CMK (cell line): ENCODE results near the gene KCNIP1.
"Not testable (repeated sequence)": the region's sequence is repeated elsewhere in the genome, so short reads cannot be mapped to it uniquely, and the experiment has no call there.

Experiments
- DNase-seq: peaks from one replicate; pipeline ENCODE4 v3.0.0-alpha.2; 2010; ENCODE audit warnings: low read depth

Gene KCNIP1

GRCh38 chr5:170752257-170753215, 248.7 kb downstream of the KCNIP1 start:
- DNase-seq, result no peak

DNA sequence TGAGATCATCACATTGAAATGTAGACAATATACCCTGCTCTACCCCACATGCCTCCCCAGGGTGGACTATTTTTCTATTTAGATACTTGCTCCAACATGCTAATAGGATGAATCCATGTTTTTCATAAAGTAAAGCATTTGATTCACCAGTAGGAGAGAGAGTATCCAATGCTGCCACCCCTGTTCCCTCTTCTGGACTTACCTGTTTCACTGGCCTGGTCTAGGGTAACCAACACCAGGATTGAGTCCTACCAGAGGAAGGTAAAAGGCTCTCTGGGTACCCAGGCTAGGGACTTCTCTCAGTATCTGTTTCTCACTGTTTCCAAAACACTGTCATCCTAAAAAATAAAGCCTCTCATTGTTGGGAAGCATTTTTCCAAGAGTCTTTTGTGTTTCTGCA, 249.5 kb downstream of the KCNIP1 start:
- DNase-seq, result no peak

DNA sequence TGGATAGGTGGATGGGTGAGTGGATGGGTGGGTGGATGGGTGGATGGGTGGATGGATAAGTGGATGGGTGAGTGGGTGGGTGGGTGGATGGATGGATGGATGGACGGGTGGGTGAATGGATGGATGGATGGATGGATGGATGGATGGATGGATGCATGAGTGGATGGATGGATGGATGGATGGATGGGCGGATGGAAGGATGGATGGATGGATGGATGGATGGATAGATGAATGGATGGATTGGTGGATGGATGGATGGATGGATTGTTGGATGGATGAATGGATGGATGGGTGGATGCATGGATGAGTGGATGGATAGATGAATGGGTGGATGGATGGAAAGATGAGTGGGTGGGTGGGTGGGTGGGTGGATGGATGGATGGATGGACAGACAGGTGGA, 250.7 kb downstream of the KCNIP1 start:
- DNase-seq, result not testable (repeated sequence)

DNA sequence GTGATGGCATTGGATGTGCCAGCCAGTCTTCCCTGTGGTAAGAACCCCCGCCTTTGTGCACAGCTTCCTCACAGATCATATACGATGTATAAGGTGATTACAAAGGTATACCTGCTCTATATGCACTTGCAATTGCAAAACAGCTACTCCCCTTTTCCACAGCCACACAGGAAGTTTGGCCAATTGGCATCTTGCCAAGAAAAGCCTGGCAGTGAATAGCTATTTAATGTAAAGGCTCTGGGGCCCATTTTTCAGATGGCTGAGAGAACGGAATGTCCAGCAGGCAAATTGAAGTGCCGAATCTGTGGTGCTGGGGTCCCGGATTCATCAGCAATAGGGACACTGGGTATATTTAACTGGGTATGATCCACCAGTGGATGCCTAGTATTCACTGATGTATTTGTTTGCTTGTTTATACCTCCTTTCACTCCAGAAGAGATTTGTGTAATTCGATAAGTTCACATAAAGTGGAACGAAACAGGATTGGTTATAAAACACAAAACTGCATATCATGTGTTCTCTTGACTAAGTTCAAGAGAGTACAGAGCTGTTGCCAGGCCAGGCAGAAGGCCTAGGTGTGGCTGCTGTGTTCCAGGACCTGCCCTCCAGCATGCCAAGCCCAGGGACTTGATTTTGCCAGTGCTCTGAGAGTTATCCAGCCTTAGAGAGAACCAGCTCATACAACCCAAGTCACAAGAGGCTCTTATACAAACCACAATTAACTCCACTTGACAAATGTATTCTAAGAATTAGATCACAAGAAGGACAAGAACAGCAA, 252.0 kb downstream of the KCNIP1 start:
- no peak for DNase-seq

DNA sequence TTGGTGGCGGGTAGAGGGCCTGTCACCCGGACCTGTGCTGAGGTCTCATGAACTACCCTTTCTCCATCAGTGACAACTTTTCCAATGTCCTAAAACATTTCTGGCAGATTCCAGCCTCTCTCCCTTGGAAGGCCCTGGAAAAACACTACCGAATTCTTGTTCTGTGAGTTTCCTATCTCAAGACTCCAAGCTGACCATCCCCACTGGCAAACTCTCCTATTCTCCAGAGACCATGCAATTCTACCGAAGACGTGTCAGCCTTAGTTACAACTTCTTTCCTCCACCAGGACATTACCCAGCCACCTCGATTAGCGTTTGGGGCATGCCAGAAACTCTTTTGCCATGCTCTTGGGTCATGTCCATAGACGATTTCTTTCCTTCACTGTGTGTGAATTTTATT, 252.9 kb downstream of the KCNIP1 start:
- DNase-seq, result no peak

DNA sequence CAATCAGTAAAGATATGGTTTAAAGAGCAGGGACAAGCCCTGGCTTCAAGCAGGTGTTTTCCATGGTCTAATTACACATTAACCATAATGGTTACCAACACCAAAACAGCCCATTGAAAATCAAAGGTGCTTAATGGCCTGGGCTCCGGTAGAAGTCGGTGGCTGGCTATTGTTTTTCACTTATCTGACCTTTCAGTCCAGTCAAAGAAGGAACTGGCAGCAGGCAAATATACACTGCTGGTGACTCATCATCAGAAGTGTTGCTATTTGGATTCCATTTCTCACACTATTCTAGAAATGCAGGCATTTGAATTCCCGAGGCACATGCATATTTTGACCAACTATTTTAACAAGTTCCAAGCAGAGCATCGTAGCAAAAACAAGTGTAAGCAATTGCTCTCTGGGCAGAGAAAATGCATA, 253.4 kb downstream of the KCNIP1 start:
- no peak for DNase-seq

DNA sequence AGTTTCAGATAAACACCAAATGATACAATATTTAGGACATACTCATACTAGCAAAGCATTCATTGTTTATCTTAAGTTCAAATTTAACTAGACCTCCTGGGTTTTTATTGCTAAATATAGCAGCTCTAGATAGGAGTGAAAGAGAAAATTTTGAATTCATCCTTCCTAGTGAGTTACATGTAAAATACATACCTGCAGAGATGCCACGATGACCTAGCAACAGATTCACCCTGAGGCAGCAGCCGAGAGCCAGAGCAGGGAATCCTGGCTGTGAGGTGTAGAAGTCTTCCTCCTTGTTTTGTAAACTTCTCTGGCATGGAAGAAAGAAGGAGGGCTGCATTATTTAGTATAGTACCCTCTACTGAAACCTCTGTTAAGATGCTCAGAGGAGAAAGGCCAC, 253.8 kb downstream of the KCNIP1 start:
- no peak for DNase-seq

DNA sequence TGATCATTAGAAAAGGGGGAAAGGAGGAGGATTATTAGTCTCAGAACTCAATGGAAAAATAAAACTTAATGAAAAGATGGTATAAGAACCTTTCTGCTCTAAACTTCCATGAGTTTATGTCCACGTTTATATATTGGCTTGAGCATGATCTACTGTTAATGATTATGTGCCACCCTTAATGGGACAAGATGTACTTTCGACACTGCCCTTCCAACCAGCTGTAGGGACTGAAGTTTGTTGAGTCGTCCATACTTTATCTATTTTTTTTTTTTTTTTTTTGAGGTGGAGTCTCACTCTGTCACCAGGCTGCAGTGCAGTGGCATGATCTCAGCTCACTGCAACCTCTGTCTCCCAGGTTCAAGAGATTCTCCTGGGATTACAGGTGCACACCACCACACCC, 254.7 kb downstream of the KCNIP1 start:
- no peak for DNase-seq

DNA sequence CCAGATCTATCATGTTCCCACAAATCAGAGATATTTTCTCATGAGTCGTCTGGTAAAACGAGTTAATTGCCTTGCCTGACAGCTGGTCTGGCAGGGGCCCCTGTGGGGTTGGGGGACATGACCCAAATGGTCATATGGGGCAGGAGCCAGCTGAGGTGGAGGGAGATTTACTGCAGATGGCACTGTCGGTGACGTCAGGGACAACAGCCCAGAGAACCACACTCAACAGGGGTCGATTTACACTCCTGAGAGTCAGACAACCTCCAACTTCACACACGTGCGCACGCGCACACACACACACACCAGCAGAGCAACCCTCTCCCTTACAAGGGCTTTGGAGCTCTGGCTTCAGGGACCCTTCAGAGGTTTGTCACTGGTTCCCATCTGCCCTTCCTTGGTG, 256.3 kb downstream of the KCNIP1 start:
- no peak for DNase-seq

DNA sequence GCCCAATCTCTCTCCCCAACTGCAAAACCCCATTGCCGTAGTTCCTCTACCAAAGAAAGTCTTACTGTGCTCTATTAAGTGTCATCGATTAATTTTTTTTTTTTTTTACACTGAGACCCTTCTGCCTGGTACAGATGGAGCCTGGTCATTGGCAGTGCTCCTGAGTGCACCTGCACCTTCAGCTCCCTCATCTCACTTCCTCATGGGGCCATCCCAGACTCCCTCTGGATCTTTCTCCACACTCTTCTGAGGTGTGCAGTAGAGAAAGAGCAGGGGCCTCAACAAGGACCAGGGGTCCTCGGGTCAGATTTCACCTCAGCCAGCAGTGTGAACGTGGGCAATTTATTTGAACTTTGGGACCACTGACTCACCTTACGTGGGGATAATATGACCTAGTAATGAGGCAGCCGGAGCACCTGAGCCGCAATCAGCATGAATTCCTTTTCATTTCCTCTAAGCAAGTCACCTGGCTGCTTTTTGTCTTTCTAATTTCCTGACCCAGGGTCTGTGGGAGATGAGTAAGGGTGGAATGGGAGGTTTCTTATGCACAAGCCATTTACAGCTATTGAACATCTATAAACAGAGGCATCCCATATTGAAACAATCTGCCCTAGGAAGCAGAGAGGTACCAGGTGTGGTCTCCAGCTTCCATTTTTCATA, 257.4 kb downstream of the KCNIP1 start:
- DNase-seq, result no peak

DNA sequence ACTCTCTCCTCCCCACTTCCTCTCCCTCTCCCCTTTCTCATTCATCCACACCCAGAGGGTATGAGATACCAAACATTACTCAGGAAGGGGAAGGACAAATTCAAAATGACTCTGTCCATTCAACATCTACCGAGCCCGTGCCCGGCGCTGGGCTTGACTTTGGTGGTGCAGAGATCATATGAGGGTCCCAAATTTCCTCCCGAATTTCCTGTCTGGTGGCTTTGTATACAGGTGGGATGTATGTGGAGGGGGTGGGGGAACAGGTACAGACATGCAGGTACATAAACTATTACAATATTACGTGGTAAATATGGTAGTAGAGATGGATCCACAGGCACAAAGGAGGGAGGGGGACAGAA, 257.9 kb downstream of the KCNIP1 start:
- DNase-seq, result no peak

DNA sequence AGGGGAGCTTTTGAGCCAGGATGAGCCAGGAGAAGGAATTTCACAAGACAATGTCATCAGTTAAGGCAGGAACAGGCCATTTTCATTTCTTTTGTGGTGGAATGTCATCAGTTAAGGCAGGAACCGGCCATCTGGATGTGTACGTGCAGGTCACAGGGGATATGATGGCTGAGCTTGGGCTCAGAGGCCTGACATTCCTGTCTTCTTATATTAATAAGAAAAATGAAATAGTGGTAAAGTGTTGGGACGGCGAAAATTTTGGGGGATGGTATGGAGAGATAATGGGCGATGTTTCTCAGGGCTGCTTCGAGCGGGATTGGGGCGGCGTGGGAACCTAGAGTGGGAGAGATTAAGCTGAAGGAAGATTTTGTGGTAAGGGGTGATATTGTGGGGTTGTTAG, 258.5 kb downstream of the KCNIP1 start:
- DNase-seq, result not testable (repeated sequence)

GRCh38 chr5:170765868-170766267, 262.0 kb downstream of the KCNIP1 start:
- not testable (repeated sequence) for DNase-seq

GRCh38 chr5:170769246-170769645, 265.4 kb downstream of the KCNIP1 start:
- no peak for DNase-seq

DNA sequence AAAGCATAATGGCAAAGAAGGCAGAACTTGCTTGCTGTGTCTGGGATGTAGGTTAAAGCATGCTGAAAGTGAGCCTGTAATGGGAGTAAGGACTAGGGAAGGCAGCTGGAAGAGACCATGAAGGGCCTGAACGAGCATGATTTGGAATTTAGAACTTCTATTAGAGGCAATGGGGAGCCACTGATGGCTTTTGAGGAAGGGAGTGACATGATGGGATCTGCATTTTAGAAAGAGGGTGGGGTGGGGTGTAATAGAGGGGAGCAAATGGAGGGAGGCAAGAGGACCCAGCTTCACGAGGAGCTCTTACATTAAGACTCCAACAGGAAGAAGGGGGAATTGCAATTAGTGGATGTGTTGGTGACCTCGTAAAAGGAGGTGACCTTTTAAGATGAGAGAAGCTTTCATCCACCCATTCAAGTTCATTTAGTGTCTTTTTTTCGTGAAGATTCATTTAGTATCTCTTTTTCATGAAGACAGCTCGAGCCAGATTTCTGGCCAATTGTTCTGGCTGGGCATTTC, 266.1 kb downstream of the KCNIP1 start:
- DNase-seq, result no peak

DNA sequence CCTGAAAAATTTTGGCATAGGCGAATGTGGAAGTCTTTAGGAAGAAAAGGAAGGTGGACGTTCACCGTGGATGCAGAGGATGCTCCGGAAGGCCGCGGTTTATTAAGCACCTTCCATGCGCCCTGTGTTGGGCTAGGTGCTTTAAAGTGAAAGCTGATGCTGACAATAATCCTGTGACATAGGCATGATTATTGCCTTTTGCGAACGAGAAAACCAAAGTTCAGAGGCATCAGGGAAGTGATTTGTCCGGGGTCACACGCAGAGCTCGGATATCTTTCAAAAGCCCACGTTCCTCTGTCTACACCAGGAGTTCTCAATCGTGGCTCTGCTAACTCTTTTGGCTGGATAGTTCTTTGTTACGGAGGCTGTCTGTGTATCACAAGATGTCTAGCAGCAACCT, 267.7 kb downstream of the KCNIP1 start:
- DNase-seq, result no peak

- DNase-seq, result no peak
These were observed 269.5 kb downstream of the KCNIP1 start for GRCh38 chr5:170773024-170773985.

- no peak for DNase-seq
These were observed 271.0 kb downstream of the KCNIP1 start for GRCh38 chr5:170774831-170775230.

- DNase-seq, result no peak
These were observed 278.1 kb downstream of the KCNIP1 start for GRCh38 chr5:170781946-170782345.

DNA sequence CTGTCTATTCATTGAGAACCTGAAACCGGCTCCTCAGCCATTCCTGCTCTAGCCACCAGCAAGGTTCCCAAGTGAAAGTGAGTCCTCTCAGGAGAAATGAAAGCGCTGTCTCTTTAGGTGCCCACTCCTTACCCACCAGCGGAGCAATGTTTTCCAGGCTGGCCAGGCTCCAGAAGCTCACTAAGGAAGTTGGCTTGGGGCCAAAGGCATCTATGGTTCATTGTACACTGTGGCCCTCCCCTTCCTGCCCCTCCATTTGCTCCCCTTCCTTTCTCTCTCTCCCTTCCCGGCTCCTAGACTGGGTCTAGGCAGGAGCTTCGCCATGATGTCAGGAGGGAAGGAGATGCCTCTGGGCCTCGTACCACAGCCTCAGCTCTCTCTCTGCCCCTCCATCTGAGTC, 278.6 kb downstream of the KCNIP1 start:
- DNase-seq, result no peak
